ENCODE data around the gene DBNDD1. TPM values are rescaled to one million over a fixed set of nuclear protein-coding genes. Genes with fewer than 3 reads are reported as not detected.

The DBNDD1 gene
- total and polyA plus RNA-seq, 12 donors: 0.72 to 6.8 (median 4.1) TPM

DNA sequence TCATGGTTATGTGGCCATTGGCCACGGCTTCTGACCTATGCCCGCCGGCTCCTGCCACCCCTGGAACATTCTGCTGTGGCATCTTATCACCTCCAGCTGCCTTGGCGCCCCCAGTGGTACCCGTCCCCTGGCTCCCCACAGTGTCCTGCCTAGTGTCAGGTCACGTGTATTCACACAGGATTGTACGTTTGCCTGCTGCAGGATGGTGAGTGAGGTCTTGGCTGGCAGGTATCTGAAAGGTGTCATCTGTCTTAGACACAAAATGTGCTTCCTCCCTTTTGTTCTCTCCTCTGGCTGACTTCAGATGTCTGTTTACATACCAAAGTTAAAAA is 24.9 kb downstream of the DBNDD1 start:
- Histone ChIP-seq H3K36me3 (peaks cover 0 to 84% (median 16%) of the 10 kb centered on the region in 9 donors), H3K4me1 (peaks cover 0 to 3% (median 0%) of the 10 kb centered on the region in 9 donors), H3K4me3 (no peak overlapping the region), H3K9me3 (peaks cover 0 to 21% (median 0%) of the 10 kb centered on the region in 11 donors), H3K27ac (peak overlapping the region in 6 of 10 donors; percentile 6 to 56 (median 40)), H3K27me3 (no peaks in the 10 kb centered on the region)
- no peak for TF ChIP-seq CTCF (IDR thresholded peaks at IDR 0.05)
- DNase-seq (no peak), ATAC-seq (peak in 4 of 8 donors; percentile 20 to 28 (median 24))
- intact Hi-C loops (cut with DNase I): no loop called here
- 78 to 90% methylated on average over 7 of the region's 7 CpGs for WGBS, 2 donors

DNA sequence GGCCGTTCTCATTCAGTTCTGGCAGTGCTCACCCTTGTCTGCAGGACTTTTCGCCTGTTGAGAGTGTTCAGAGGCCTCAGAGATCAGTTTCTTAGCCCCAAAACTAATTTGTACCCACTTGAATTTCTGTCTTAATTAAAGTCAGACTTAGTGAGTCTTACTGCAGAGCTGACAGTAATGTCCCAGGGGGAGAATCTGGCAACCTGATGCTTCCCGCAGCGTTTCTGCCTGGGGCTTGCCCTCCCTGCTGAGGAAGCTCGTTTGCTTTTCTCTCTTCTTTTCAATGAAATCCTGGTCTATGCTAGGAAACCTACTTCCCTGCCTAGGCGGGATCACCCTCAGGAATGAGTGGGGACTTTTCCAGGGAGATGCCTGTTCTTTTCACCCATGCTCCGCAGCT is 25.3 kb downstream of the DBNDD1 start:
- 80 to 81% methylated on average over 7 of the region's 7 CpGs for WGBS, 2 donors
- Histone ChIP-seq H3K4me3 (no peak overlapping the region), H3K4me1 (peaks cover 0 to 3% (median 0%) of the 10 kb centered on the region in 9 donors), H3K27me3 (no peaks in the 10 kb centered on the region), H3K9me3 (peaks cover 0 to 21% (median 0%) of the 10 kb centered on the region in 11 donors), H3K36me3 (peaks cover 0 to 84% (median 16%) of the 10 kb centered on the region in 9 donors), H3K27ac (peak overlapping the region in 3 of 10 donors; percentile 18 to 56 (median 36))
- intact Hi-C loops (cut with DNase I): no loop called here
- no peak for TF ChIP-seq CTCF (IDR thresholded peaks at IDR 0.05)
- DNase-seq: no peak
- no peak for ATAC-seq

GRCh38 chr16:89993377-89993776 is 25.9 kb downstream of the DBNDD1 start:
- no peak overlapping the region for H3K4me3 ChIP-seq
- H3K27ac ChIP-seq: no peak overlapping the region
- peaks cover 0 to 84% (median 16%) of the 10 kb centered on the region in 9 donors for H3K36me3 ChIP-seq
- DNase-seq (no peak), ATAC-seq (no peak)
- intact Hi-C loops (cut with DNase I): no loop called here
- peaks cover 0 to 3% (median 0%) of the 10 kb centered on the region in 9 donors for H3K4me1 ChIP-seq
- peaks cover 0 to 21% (median 0%) of the 10 kb centered on the region in 11 donors for H3K9me3 ChIP-seq
- WGBS, 2 donors: 96% methylated on average over 4 of the region's 4 CpGs
- H3K27me3 ChIP-seq: no peaks in the 10 kb centered on the region
- TF ChIP-seq CTCF (IDR thresholded peaks at IDR 0.05): no peak

DNA sequence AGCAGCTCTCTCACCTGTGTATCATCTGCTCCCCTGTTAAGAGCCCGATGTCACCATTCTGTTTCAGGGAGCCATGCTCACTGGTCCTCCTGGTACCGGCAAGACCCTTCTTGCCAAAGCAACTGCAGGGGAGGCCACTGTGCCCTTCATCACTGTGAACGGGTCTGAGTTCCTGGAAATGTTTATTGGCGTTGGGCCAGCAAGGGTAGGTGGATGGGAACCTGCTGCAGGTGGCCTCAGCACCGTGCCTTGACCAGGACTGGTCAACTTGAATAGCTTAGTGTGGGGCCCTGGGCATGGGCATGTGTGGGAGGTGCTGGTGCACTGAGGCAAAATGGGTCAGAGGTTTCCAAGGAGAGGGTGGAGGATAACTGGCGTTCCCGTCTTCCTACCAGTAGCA is 28.5 kb downstream of the DBNDD1 start:
- Histone ChIP-seq H3K4me1 (peaks cover 0 to 3% (median 0%) of the 10 kb centered on the region in 9 donors), H3K36me3 (peaks cover 0 to 87% (median 23%) of the 10 kb centered on the region in 9 donors), H3K27ac (no peak overlapping the region), H3K27me3 (no peaks in the 10 kb centered on the region), H3K4me3 (no peak overlapping the region), H3K9me3 (peaks cover 0 to 14% (median 0%) of the 10 kb centered on the region in 11 donors)
- DNase-seq (no peak), ATAC-seq (no peak)
- intact Hi-C loops (cut with DNase I): no loop called here
- TF ChIP-seq CTCF (IDR thresholded peaks at IDR 0.05): no peak
- 86 to 89% methylated on average over 7 of the region's 7 CpGs for WGBS, 2 donors
